NCI-H1417 (cell line): ENCODE measurements around the gene SAMSN1.
"Not testable (repeated sequence)": the region's sequence is repeated elsewhere in the genome, so short reads cannot be mapped to it uniquely, and the experiment has no call there.

Source experiments
- DNase-seq, 3 experiments: peaks; one replicate each; lab custom pipeline; 2025; lab: John Stamatoyannopoulos, UW

SAMSN1 gene

DNA sequence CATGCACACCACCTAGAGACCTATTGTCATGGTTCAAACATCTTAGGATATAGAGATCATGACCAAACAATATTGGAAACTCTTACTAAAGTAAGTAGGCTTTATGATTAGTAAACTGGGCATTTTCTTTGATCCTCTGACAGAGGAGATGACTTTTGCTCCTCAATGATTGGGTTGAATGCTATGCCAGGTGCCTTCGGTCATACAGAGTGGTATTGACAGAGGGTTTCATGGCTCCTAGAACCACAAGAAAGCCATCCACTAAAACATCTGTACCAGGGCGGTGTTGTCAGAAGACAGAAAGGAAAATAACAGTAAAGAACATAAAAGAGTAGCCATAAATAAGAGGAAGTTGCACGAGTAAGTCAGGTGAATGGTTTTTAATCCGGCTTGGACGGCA, 20.8 kb upstream of the SAMSN1 start:
- DNase-seq: no peak

DNA sequence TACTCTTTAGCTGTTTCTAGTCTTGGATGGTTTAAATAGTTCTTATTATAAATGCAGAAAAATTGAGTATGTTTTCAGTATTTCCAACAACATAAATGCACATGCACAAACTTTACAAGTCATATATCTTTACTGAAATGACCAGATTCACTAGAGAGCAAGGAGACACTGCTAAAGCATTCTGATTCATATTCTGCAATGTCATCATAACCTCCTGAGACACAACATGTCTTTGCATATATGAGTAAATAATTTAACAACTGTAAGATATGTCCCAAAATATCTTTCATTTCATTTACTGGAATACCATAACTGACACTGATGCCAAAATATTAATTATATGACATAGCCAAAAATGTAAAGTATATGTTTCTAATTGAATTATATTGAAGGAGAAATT, 16.8 kb upstream of the SAMSN1 start:
- DNase-seq: no peak

DNA sequence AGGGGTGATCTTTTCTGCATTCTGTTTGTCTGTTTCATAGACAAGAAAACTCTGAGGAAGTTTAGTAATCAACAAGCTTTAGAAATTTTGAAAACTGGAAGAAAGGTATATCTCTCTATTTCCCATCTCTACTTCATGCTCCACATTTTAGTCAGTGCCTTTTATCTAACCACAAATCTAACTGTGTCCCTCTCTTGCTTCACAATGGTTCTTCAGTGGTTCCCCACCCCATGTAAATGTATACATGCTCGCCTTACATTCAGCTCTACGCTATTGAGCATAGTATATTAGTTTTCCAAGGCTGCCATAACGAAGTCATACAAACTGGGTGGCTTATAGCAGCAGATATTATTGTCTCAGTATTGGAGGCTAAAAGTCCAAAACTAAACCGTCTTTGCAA, 14.4 kb upstream of the SAMSN1 start:
- DNase-seq: no peak

DNA sequence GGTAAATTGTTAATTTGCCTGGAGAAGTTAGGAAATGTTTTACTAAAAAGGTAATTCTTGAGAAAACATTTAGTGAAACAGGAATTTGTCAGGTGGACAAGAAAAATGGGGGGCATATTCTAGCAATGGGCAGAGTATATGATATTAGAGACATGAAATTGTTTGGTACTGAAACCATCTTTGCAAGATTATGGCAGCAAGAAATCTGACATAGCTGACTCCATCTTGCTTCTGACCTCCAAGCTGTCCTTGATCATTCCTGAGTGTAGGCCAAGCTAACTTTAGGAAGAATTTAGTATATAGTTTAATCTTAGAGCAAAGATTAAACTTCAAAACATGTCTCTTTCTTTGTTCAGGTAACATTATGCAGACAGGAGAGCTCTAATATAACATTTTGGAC, 14.0 kb upstream of the SAMSN1 start:
- no peak for DNase-seq

DNA sequence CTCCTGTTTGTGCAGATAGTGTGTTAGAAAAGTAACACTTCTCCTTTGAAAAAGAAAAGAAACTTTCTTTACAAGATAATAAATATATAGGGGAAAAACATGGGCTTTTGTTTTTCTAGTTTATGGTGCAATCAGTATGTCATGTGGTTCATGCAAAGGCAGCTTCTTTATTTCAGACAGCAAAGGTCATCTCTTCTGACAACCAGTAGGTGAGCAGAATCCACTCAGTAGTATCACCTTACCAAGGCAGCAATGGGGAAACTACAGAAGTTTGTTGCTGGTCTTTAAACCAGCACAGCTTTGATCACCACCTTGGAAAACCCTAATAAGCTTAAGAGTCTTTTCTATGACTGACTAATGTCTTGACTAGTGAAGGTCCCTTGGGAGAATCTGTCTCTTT, 13.0 kb upstream of the SAMSN1 start:
- no peak for DNase-seq

DNA sequence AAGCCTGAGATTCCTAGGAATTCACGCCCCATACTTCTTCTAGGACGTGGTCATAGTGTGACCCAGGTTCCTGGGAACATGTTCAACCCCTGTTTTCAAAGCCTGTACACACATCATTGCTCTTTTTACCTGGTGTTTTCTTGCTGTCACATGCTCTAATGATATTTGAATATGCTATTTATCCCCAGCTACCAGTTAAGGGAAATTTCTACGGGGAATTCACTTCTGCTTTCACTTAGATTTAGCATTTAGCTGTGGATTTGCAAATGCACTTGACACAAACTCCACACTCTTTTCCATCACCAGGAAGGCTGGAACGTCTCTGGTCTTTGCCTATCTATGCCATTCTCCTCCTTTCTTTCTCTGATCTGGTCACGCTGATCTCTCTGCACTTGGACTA, 11.3 kb upstream of the SAMSN1 start:
- no peak for DNase-seq

DNA sequence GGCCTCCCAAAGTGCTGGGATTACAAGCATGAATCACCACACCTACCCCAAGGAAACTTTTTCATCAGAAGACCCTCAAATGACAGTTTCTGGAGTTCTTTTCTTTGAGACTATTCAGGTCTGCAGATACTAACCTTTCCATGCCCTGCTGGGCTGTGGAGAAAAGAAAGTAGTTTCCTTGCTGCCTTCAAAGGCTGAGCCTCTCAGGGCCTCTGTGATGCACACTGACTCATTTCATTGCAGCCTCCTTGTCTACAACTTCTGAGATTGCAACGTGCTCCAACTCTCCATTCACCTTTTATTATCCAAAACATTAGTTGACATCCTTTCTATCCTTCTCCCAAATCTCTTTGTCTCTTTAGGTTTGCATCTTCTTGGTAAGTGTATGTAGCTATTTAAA, 8.8 kb upstream of the SAMSN1 start:
- DNase-seq: no peak

DNA sequence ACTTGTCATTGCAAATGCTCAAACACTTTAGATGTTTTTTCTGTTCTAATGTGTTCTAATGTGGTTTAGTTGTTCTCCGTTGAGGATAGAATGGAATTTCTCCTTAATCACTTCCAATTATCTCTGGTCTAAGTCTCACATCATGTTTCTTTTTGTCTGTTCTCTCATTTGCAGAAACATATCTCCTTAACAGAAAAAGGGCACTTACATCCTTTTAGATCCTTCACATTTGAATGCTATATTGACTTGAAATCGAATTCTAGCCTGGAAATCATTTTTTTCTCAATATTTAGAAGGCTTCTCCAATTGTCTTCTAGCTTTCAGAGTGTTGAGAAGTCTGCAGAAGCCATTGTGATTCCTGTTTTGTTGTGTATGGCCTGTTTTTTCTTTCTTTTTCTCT, 7.3 kb upstream of the SAMSN1 start:
- no peak for DNase-seq

DNA sequence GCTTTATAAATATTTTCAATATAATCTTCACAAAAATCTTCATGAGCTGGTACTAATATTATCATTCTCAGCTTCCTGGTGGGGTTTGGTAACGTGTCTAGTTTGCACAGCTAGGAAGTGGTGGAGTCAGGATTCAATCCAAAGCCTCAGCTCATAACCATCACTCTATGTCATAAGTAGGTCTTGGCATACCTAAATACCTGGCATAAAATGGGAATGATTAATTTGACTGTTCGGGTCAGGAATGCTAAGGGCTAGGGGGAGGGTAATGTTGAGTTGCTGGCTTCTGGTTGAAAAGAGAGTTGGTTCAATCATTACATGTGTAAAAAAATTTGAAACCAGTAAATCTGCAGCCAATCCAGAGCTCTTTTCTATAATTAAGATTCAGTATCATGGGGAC, 5.6 kb upstream of the SAMSN1 start:
- DNase-seq: no peak

DNA sequence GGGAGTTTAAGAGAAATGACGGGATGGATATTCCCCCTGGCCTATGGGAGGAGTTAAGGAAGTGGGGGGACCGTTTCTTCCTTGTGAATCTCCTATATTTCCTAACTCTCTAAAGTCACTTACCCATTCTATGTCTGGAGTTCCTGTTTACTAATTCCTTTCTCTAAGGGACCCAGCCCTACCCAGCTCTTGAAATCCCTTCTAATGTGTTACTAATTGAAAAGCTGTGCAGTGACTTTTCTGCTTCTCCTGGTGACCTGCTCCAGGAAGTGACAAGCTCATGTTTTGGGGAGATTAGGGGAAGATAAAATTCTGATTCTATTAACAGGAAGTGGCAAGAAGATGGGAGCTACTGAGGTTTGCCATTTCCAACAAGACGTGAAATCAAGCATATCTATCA, 4.0 kb upstream of the SAMSN1 start:
- no peak for DNase-seq

DNA sequence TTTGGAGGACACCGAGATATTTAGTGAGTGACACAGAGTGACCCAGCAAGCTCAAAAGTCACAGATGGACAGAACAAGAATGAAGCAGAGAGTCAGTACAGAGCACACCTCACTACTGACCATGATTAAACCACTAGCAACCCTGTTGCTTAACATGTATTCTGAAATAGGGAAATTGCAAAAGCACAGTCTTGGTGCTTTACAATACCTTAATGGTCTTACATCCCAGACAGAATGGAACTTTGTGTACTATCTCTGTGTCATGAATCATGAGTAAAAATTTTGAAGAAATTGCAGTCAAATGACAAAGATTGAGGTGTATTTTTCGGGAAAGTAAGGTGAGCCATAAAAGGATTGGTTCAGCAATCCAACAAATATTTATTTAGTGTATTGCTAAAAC, 2.7 kb upstream of the SAMSN1 start:
- DNase-seq: no peak

DNA sequence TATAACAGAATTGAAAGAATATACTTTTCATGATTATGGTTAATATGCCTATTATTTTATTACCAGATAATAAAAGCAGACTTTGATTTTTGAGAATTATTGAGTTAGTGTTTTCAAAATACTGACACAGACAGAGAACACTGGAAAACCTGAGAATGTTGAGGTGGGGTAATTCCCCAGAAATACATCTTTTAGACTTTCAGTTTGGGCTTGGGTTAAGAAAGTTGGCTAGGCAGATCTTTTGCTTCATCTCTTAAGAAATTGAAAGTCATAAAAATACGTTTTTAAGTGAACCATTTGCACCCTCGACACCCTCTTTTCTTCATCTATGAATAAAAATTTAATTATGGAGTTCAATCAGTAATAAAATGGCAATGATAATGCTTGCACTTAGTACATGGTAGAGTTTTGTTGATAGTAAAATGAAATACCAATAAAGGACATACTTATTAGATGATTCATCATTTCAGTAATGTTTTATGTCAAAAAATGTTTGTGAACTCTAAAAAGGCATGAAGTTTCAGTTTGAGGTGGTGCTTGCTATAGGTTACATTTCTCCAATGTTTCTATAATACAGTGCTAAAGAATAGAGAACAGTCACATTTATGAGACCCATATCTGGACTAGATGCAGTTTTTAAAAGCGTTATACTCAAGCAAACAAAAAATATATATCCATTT, 1.9 kb upstream of the SAMSN1 start:
- DNase-seq: no peak

DNA sequence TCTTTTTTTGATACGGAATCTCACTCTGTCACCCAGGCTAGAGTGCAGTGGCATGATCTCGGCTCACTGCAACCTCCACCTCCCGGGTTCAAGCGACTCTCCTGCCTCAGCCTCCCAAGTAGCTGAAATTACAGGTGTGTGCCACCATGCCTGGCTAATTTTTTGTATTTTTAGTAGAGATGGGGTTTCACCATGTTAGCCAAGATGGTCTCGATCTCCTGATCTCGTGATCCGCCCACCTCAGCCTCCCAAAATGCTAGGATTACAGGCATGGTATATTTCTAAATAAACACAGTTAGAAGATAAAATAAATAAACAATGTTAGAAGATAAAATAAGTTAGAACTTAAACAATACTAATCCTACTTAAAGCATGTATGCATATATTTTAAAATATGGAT, 604 bp upstream of the SAMSN1 start:
- DNase-seq: not testable (repeated sequence)

DNA sequence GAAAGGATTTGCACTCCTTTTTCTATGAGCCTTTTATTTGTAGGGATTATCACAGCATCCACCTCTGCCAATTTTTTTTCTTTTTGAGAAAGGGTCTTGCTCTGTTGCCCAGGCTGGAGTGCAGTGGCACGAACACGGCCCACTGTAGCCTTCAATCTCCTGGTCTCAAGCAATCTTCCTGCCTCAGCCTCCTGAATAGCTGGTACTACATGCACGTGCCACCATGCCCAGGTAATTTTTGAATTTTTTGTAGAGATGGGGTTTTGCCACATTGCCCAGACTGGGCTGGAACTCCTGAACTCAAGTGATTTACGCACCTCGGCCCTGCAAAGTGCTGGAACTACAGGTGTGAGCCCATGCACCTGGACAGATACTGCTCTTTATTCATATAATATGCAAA, 2.1 kb downstream of the SAMSN1 start:
- DNase-seq: no peak

DNA sequence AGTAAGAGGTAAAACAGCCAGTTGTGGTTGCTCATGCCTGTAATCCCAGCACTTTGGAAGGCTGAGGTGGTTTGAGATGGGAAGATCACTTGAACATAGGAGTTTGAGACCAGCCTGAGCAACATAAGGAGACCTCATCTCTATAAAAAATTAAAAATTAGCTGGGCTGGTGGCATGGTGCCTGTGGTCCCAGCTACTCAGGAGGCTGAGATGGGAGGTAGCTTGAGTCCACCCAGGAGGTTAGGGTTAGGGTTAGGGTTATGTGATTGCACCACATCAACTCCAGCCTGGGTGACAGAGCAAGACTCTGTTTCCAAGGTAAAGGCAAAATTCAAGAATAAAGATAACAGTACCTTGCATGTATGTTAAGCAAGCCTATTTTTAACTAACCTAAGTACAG, 3.5 kb downstream of the SAMSN1 start:
- DNase-seq: no peak

DNA sequence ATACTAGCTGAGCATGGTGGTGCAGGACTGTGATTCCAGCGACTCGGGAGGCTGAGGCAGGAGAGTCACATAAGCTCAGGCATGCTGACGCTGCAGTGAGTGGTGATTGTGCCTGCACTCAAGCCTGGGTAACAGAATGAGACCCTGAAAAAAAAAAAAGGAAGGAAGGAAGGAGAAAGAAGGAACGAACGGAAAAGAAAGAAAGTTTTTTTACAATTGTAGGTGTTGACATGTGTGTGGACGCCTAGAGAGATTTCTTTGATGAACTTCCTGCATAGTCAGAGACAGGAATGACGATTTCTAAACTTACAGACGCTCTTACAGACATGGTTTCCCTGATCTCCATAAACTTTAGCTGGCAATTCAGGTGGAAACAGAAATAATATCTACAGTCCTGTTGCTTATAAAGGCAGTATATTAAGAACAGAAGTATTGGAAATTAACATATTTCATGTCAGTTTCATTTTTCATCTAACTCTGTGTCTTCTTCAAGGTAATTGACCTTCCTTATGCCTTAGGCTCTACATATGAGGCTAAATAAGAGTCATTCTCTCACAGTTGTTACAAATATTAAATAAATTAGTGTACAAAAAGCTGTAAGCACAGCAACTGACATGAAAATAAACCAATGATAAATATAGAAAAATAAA, 4.1 kb downstream of the SAMSN1 start:
- DNase-seq: no peak

DNA sequence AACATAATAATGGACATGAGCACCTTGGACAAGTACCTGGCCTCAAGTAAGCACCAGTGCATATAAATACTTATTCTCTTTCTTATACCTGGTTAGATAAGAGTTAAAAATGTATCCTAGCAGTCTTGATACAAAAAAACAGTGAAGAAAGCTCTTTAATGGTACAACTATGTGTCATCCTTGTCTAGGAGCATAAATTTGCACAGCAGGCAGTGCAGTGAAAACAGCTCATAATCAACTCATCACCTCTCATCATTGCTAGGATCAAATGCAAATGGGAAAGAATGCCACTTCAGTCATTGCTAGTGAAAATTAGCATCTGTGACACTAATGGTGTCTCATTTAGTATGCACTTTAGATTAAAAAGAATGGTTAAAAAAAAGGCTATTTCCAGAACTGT, 7.6 kb downstream of the SAMSN1 start:
- no peak for DNase-seq

DNA sequence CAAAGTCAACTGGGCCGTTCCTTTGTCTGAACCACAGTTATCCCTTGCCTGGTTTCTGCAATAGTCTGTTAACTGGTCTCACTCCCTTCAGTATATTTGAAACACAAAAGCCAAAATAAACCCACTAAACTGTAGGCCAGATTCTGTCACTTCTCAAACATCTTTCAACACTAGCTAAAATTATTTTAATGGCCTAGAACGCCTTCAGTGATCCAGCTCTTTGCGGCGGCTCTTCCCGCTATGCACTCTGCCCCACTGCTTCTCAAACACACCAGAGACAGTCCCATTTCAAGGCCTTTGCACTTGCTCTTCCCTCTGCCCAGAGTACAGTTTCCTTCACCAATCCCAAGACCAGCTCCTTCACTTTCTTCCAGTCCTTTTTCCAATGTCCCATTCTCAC, 9.2 kb downstream of the SAMSN1 start:
- no peak for DNase-seq

DNA sequence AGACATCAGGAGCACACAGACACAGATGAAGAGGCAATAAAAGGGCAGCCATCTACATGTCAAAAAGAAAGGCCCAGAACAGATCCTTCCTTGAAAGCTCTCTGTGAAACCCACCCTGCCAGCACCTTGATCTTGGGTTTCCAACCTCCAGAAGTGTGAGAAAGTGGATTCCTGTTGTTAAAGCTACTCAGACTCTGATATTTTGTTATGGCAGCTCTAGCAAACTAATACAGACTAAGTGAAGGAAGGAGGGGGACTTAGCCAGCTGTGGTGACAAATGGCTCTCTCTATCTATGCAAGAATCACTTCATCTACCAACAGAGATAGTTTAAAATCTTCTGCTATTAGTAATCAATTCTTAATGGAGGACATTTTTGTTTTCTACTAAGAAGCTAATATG, 10.4 kb downstream of the SAMSN1 start:
- no peak for DNase-seq

DNA sequence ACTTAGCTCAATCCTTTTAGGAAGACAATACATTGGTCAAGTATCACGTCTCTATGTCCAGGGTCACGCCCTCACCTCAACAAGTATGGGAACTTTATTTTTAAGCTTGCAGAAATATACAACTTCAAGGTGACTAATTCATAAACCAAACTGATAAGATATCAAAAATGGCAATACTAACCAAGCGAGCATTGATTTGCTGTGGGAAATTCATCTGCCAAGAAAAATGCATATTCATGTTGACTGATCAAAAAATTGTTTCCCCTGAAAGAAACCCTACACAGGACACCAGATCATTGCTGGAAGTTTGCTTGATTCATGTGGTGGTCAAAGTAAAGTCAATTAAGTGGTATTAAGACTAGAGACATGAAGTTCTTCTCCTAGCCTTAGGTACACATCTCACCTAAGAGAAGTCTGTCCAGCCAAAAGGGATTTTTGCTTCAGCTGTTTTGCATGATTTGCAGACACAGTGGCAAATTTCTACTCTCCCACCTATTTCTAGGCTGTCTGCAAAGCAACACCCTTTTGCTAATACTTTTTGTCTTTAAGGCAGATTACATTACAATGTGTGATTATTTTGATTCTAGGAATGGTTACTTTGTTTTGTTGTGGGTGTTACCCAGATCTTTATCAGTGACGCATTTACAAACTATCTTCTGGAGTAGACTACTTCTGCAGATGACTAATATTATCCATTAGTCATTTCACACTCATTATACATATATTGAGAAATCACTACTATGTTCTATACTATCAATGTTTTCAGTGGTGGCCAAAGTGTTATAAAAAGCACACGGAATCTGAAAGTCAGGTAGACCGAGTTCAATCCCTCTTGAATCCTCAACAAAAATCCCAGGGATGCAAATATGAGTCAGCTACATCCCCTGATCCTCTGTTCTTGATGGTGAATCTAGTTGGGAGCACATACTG, 12.4 kb downstream of the SAMSN1 start:
- no peak for DNase-seq

DNA sequence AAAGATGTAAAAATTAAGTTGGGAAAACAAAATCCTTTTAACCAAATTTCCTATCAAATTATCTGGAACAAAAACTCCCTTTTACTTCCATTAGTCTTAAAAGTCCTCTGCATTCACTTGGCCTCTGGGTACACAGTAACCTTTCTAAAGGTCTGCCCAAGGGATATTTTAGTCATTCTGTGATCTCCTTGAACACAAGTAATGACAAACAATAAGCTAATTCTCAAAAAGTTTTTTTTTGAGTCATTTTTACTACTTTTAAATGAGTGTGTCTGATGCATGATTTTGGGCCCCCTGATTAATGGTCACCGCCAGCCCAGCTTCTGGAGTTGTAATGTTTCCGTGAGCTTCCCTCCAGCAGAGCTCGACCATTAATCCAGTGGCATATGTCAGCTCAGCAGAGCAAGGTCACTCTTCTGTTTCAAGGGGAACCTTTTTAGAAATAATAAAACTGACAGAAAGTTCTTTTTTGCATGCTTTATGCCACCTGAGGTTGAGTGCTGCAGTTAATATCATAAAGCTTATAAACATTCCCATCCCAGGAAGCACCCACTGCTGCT, 14.3 kb downstream of the SAMSN1 start:
- DNase-seq: no peak

DNA sequence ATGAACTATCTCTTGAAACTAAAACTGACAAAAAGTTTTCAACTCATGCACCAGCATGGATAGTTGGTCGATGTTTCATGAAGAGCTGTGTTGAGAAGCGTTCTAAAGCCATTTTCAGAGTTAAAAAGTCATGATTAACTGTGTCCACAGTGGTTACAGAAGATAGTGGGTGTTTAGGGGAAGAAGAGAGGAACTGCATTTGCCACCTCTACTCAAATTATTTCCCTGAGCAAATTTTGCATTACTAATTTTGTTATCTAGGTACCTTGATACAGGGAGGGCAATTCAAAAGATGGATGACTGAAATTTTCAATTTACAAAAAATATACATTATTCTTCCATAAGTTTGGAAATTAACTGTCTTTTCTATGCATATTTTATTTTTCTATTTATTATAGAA, 15.5 kb downstream of the SAMSN1 start:
- no peak for DNase-seq

DNA sequence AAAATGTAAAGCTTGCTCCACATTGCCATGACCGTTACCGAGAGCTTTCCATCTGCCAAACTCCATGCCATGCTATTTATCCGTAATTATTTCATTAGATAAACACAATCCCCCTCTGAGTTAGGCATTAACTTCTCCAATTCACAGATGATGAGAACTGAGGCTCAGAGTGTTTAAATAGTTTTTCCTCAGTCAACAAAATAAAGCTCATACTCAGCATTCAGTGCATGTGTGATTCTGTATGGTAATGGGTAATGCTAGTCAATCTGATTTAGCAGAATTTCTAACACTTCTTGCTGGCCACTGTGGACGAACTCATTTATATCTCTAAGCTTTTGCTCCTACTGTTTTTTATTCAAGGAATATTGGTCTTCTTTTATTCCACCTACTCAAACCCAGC, 17.3 kb downstream of the SAMSN1 start:
- no peak for DNase-seq
